Aorta (tissue), 5 donors: ENCODE data around the gene GRIK2. TPM values are rescaled to one million over a fixed set of nuclear protein-coding genes. Genes with fewer than 3 reads are reported as not detected.

Experiments
- ATAC-seq: fragments of 200-7000 bp; cut with Tn5 transposase; one replicate; pipeline ENCODE4 v1.9.1; 2022; ENCODE audit warnings: moderate library complexity; ENCODE audit not compliant: low FRiP score
- DNase-seq, 2 donors: peaks; one replicate each; pipeline ENCODE4 v3.0.0-alpha.2; 2020
- H3K27ac ChIP-seq, 2 donors: one replicate each; pipeline ENCODE4 v1.5.1; 2013; ENCODE audit warnings: low read length in 2 of 2, mild to moderate bottlenecking in 2 of 2, moderate library complexity in 2 of 2, control low read depth in 1 of 2, inconsistent platforms in 1 of 2, low read depth in 1 of 2
- H3K27me3 ChIP-seq, 2 donors: one replicate each; pipeline ENCODE4 v1.6.1; 2013; ENCODE audit warnings: control low read depth in 1 of 2, low read length in 1 of 2, mild to moderate bottlenecking in 1 of 2, moderate library complexity in 1 of 2; ENCODE audit not compliant: insufficient read depth in 2 of 2, control insufficient read depth in 1 of 2
- H3K36me3 ChIP-seq, 2 donors: one replicate each; pipeline ENCODE4 v1.6.1; 2013; ENCODE audit warnings: control low read depth in 1 of 2, low read length in 1 of 2, mild to moderate bottlenecking in 1 of 2; ENCODE audit not compliant: insufficient read depth in 2 of 2, control insufficient read depth in 1 of 2
- H3K4me1 ChIP-seq, 2 donors: one replicate each; pipeline ENCODE4 v1.6.1; 2013; ENCODE audit warnings: low read length in 2 of 2, control low read depth in 1 of 2, mild to moderate bottlenecking in 1 of 2, moderate library complexity in 1 of 2; ENCODE audit not compliant: insufficient read depth in 2 of 2, control insufficient read depth in 1 of 2
- H3K4me3 ChIP-seq, 2 donors: one replicate each; pipeline ENCODE4 v1.5.1; 2013; ENCODE audit warnings: low read length in 2 of 2, control low read depth in 1 of 2, mild to moderate bottlenecking in 1 of 2
- H3K9me3 ChIP-seq: one replicate; pipeline ENCODE4 v1.6.1; 2013; ENCODE audit warnings: mild to moderate bottlenecking, low read length; ENCODE audit not compliant: control insufficient read depth
- WGBS, 2 donors: extraction: QIAGEN DNeasy Blood & Tissue Kit; methylation state at CpG; one replicate each; pipeline ENCODE4 v1.1.7; 2013; 5-methylcytosine and 5-hydroxymethylcytosine counted together
- intact Hi-C, 2 donors: fragments of 100-400 bp; cut with DNase I; formaldehyde crosslinking; loops; one replicate each; pipeline versions ENCODE4 v1.14.2 to v1.15.0; 2022
- polyA plus RNA-seq, 2 donors: library from polyadenylated mRNA; stranded (reverse); fragments of 200-250 nt; gene quantifications; one replicate each; pipeline ENCODE4 v1.2.3, GENCODE V29; 2013
- total RNA-seq, 2 donors: library from RNA; stranded (reverse); fragmentation: NEBNext Ultra II Directional; extraction: Animal tissue kit (Norgen Biotek cat#: 25700); gene quantifications; one replicate each; pipeline ENCODE4 v1.2.1, GENCODE V29; 2021
- donor health status: healthy with polysubstance abuse.
- donor health status: Bipolar disorder and iron deficiency.
- donor health status: DM: no; HTN: no; CAD: no.
- donor health status: DM: no; HTN: no; CAD: no.
- donor health status: DM: yes; HTN: yes; CAD: no.

Gene GRIK2
- total and polyA plus RNA-seq, 4 donors, result 0.82 to 3.0 (median 2.3) TPM; not detected in 1

DNA sequence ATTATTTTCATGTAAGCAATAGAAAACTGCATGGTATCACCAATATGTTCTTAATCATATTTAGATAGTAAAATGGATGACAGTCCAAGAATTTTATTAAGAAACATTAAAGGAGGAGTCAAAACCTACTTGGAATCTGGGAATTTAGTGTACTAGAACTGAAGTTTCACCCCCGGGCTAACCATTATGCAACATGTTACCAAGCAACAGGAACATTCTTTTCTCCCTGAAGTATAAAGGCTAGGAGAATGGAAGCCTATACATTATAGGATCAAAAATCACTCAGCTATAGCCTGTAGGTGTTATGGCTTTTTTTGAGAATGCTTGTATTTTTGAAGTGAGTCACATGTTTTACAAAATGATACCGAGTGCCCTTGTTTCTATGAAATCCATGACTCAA lies 538.3 kb downstream of the GRIK2 start:
- Histone ChIP-seq H3K27me3 (no peaks in the 10 kb centered on the region), H3K9me3 (no peaks in the 10 kb centered on the region), H3K4me1 (no peaks in the 10 kb centered on the region), H3K36me3 (no peaks in the 10 kb centered on the region), H3K4me3 (no peak overlapping the region), H3K27ac (no peak overlapping the region)
- intact Hi-C loops, result no loop called here
- DNase-seq (no peak), ATAC-seq (no peak)
- 74 to 76% methylated on average over 2 of the region's 2 CpGs for WGBS, 2 donors

DNA sequence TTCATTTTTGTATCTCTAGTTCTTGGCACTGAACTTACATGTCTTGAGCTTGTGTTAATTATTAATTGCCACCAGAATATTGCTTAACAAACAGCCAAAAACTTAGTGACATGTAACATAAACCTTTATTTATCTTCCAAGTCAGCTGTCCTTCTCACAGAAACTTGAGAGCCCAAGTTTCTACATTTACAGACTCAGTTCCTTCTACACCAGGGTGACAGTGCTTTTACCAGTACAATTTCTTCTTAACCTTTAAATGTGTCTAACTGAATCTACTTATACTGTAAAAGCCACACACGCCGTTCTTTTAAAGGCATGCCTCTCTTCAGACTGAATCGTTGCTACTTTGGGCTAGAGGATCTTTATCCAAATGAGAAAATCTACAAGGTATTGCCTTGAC lies 539.2 kb downstream of the GRIK2 start:
- H3K27me3 ChIP-seq, result no peaks in the 10 kb centered on the region
- no peaks in the 10 kb centered on the region for H3K4me1 ChIP-seq
- H3K27ac ChIP-seq, result no peak overlapping the region
- intact Hi-C loops, result no loop called here
- ATAC-seq (no peak), DNase-seq (no peak)
- 92 to 96% methylated on average over 3 of the region's 3 CpGs for WGBS, 2 donors
- H3K4me3 ChIP-seq, result no peak overlapping the region
- no peaks in the 10 kb centered on the region for H3K36me3 ChIP-seq
- no peaks in the 10 kb centered on the region for H3K9me3 ChIP-seq

DNA sequence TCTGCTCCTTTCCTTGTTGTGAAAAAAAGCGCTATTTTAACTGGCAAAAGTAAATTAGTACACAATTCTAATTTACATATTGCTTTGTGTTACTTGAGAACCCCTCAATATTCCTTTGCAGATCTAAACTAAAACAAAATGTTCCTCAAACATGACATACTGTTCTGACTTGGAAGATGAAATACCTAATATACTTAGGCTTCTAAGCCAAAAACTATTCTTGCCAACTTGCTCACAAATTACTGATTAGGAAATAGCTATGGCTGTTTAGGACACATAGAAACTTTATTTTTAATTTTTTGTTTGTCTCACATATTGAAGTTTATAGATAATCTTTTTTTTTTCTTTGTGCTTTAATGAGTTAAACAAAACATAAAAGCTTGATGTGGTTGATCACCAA lies 542.2 kb downstream of the GRIK2 start:
- ATAC-seq, result no peak
- Histone ChIP-seq H3K27me3 (no peaks in the 10 kb centered on the region), H3K27ac (no peak overlapping the region), H3K4me3 (no peak overlapping the region), H3K4me1 (no peaks in the 10 kb centered on the region), H3K9me3 (no peaks in the 10 kb centered on the region), H3K36me3 (no peaks in the 10 kb centered on the region)
- WGBS, 2 donors, result 92 to 97% methylated on average over 1 of the region's 1 CpG
- intact Hi-C loops, result no loop called here
- DNase-seq, result no peak

DNA sequence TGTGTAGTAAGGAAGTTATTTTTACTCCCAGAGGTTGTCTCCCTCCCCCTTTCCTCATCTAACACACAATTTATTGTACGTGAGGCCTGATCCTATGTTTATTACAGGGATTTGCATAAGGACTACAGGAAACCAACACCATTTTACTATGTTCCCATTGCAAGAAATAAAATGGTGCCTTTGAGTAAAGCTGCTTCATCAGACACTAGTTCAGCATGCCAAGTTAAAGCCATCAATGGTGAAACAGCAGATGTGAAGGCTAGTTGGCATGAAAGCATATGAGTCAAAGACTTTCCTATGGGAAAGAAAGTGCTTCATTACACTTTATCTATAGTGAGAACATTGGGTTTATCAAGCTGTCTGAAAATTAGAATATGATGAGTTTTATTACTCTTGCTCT lies 543.0 kb downstream of the GRIK2 start:
- Histone ChIP-seq H3K27me3 (no peaks in the 10 kb centered on the region), H3K9me3 (no peaks in the 10 kb centered on the region), H3K4me3 (no peak overlapping the region), H3K36me3 (no peaks in the 10 kb centered on the region), H3K27ac (no peak overlapping the region), H3K4me1 (no peaks in the 10 kb centered on the region)
- ATAC-seq (no peak), DNase-seq (no peak)
- intact Hi-C loops, result no loop called here
- WGBS, 2 donors, result 79 to 85% methylated on average over 1 of the region's 1 CpG

DNA sequence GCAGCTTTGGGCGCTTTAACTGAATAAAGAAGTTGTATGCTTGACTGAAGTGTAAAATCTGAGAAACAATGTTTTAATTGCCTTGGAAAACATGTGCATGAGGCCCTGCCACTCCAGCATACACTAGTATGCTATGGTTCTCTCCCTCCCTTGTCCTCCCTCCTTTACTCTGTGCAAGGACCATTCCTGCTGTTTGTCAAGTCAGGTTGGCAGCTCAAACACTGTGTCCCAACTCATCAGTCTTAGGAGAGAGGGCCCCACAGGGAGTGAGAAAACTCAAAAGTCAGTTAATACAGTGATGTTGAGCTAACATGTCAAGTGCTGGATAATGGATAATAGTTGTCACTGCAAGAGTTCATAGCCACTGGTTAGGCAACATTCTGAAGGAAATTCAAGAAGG lies 543.6 kb downstream of the GRIK2 start:
- Histone ChIP-seq H3K4me3 (no peak overlapping the region), H3K27me3 (no peaks in the 10 kb centered on the region), H3K27ac (no peak overlapping the region), H3K36me3 (no peaks in the 10 kb centered on the region), H3K4me1 (no peaks in the 10 kb centered on the region), H3K9me3 (no peaks in the 10 kb centered on the region)
- WGBS, 2 donors, result 94 to 97% methylated on average over 1 of the region's 1 CpG
- intact Hi-C loops, result no loop called here
- ATAC-seq (no peak), DNase-seq (no peak)

DNA sequence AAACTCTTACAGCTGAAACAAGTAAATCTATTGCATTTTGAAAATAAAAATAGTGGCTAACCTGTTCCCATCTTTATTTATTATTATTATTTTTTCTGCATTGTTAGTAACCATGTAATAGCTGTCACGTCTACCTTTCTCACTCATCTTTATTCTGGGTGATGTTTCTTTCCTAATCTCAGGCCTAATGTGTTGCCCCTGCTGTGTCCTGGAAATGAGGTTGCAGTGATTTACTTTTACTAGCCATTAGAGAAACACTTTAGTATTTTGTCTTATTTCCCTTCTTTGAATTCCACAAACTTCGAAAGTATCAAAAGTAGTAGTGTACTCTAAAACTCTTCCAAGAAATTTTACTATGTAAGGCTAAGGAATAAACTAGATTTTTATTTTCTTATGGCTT lies 546.9 kb downstream of the GRIK2 start:
- H3K27ac ChIP-seq, result no peak overlapping the region
- H3K27me3 ChIP-seq, result no peaks in the 10 kb centered on the region
- no peaks in the 10 kb centered on the region for H3K4me1 ChIP-seq
- no peaks in the 10 kb centered on the region for H3K9me3 ChIP-seq
- WGBS, 2 donors, result 91 to 92% methylated on average over 2 of the region's 2 CpGs
- H3K36me3 ChIP-seq, result no peaks in the 10 kb centered on the region
- no peak overlapping the region for H3K4me3 ChIP-seq
- ATAC-seq, result no peak
- intact Hi-C loops, result no loop called here
- DNase-seq, result no peak

DNA sequence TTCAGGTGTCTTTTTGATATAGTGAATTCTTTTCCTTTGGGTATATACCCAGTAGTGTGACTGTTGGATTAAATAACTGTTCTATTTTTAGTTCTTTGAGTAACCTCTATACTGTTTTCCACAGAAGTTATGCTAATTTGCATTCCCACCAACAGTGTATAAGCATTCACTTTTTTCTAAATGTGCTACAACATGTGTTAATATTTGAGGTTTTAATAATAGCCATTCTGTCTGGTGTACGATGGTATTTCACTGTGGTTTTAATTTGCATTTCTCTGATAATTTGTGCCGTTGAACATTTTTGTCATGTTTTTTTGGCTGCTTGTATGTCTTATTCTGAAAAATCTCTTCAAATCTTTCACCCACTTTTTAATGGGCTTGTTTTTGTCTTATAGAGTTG lies 563.5 kb downstream of the GRIK2 start:
- H3K36me3 ChIP-seq, result no peaks in the 10 kb centered on the region
- H3K27ac ChIP-seq, result no peak overlapping the region
- peaks cover 3% of the 10 kb centered on the region for H3K9me3 ChIP-seq
- ATAC-seq (no peak), DNase-seq (no peak)
- 72 to 79% methylated on average over 2 of the region's 2 CpGs for WGBS, 2 donors
- no peaks in the 10 kb centered on the region for H3K4me1 ChIP-seq
- no peak overlapping the region for H3K4me3 ChIP-seq
- no peaks in the 10 kb centered on the region for H3K27me3 ChIP-seq
- intact Hi-C loops, result no loop called here

DNA sequence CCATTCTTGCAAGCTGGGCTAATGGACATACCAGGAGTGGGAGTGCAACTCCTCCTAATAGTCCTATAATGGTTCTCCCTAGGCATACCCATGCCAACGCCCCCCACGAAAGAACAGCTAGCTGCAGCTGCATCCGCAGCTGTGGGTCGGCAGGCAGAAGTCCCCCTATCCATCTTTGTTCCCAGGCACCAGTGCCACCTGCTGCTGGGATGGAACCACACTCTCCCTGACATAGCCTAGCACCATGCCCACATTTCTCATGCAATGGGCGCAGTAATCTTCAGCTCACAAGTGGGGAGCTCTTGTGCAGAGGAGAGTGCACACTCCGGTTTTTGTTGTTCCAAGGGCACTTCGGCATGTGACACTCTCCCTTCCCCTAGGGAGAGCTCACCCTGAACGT lies 567.8 kb downstream of the GRIK2 start:
- H3K36me3 ChIP-seq, result no peaks in the 10 kb centered on the region
- DNase-seq (no peak), ATAC-seq (no peak)
- no peaks in the 10 kb centered on the region for H3K27me3 ChIP-seq
- H3K9me3 ChIP-seq, result peaks cover 3% of the 10 kb centered on the region
- no peaks in the 10 kb centered on the region for H3K4me1 ChIP-seq
- WGBS, 2 donors, result 90 to 95% methylated on average over 8 of the region's 8 CpGs
- H3K27ac ChIP-seq, result no peak overlapping the region
- no peak overlapping the region for H3K4me3 ChIP-seq
- intact Hi-C loops, result no loop called here

DNA sequence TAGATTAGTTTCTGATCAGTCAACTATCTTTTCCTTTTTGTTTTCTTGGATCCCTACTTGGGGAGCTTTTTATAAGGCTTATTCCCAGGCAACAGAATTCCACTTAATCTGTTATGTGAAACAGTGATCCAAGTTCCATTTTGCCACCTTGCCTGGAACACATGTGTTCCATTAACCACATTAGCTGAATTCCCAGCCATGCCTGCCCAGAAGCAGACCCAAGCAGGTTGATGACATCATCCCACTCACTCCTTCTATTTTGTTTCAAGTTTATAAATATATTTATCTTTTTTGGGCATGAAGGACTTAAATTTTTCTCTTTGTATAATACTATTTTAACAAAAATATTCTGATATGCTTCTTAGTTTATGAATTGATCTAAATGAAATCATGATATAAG lies 587.4 kb downstream of the GRIK2 start:
- H3K27ac ChIP-seq, result no peak overlapping the region
- H3K4me3 ChIP-seq, result no peak overlapping the region
- ATAC-seq (no peak), DNase-seq (no peak)
- H3K36me3 ChIP-seq, result no peaks in the 10 kb centered on the region
- no peaks in the 10 kb centered on the region for H3K27me3 ChIP-seq
- no peaks in the 10 kb centered on the region for H3K9me3 ChIP-seq
- H3K4me1 ChIP-seq, result no peaks in the 10 kb centered on the region
- intact Hi-C loops, result no loop called here
